Endothelial cell of umbilical vein (primary cell): Measurements from ENCODE around the gene CCDC106. TPM values are rescaled to one million over a fixed set of nuclear protein-coding genes. Genes with fewer than 3 reads are reported as not detected.

Source experiments
- BruUV-seq: library from RNA; stranded (reverse); fragments of 400-500 nt; replicated peaks from 2 replicates; lab custom pipeline; 2021; lab: Mats Ljungman, UMichigan
- CTCF ChIA-PET: fragments of 300-600, 350-600 bp; sonication (Branson Sonifier 250); formaldehyde crosslinking; loops from one replicate; lab custom pipeline; 2021; ENCODE audit warnings: antibody characterized with exemption, inconsistent platforms; lab: Charles Lee
- POLR2A ChIA-PET: fragments of 300-600, 350-600 bp; sonication (Branson Sonifier 250); formaldehyde crosslinking; loops from one replicate; lab custom pipeline; 2021; ENCODE audit warnings: antibody characterized with exemption, inconsistent platforms; lab: Charles Lee
- DNase-seq: peaks from one replicate; pipeline ENCODE4 v3.0.0-alpha.2; 2011; ENCODE audit warnings: low read depth, low spot score
- FAIRE-seq: peaks from 2 replicates; lab custom pipeline; 2011; peaks lifted over from hg19 to GRCh38; lab: Jason Lieb, UNC
- H2AFZ ChIP-seq: 2 replicates; pipeline ENCODE4 v1.6.0; 2012; ENCODE audit warnings: low read depth, low read length, control low read depth, inconsistent platforms
- H3K27ac ChIP-seq: 2 replicates; pipeline ENCODE4 v1.5.1; 2011; ENCODE audit warnings: low read depth, mild to moderate bottlenecking, control low read depth, low read length, moderate library complexity; ENCODE audit not compliant: insufficient read depth
- H3K27me3 ChIP-seq, 2 experiments: 2 replicates each; pipeline versions ENCODE4 v1.6.0 to v1.6.1; 2011; ENCODE audit warnings: low read length in 2 of 2, mixed read lengths in 1 of 2; ENCODE audit not compliant: control insufficient read depth in 2 of 2, insufficient read depth in 2 of 2
- H3K36me3 ChIP-seq, 2 experiments: 2 replicates in 1 of 2; 3 replicates in 1 of 2; pipeline ENCODE4 v1.5.1; 2011; ENCODE audit warnings: low read length in 2 of 2, mild to moderate bottlenecking in 1 of 2, moderate library complexity in 1 of 2; ENCODE audit not compliant: control insufficient read depth in 2 of 2, insufficient read depth in 2 of 2; ENCODE audit errors: extremely low read depth in 1 of 2
- H3K4me1 ChIP-seq: 3 replicates; pipeline ENCODE4 v1.5.1; 2011; ENCODE audit warnings: mild to moderate bottlenecking, low read length; ENCODE audit not compliant: control insufficient read depth, insufficient read depth; ENCODE audit errors: extremely low read depth
- H3K4me2 ChIP-seq: 2 replicates; pipeline ENCODE4 v1.6.1; 2011; ENCODE audit warnings: low read length, control low read depth, mixed read lengths; ENCODE audit not compliant: insufficient read depth
- H3K4me3 ChIP-seq, 3 experiments: fragments of 200-600 bp in 1 of 3; sonication (generic), shearing (Covaris generic) in 1 of 3; replicated peaks in 1 of 3; 2 replicates each; pipeline ENCODE4 v1.5.1; 2011 to 2016; ENCODE audit warnings: control low read depth in 3 of 3, low read length in 3 of 3, mild to moderate bottlenecking in 2 of 3, inconsistent platforms in 1 of 3, low read depth in 1 of 3, moderate library complexity in 1 of 3; ENCODE audit not compliant: insufficient read depth in 1 of 3
- H3K79me2 ChIP-seq: 2 replicates; pipeline ENCODE4 v1.6.0; 2012; ENCODE audit warnings: low read length, inconsistent platforms; ENCODE audit not compliant: control insufficient read depth, insufficient read depth
- H3K9ac ChIP-seq: replicated peaks from 2 replicates; pipeline ENCODE3; 2011; ENCODE audit warnings: low read length, control low read depth; ENCODE audit not compliant: insufficient read depth; ENCODE audit errors: extremely low read depth
- H3K9me1 ChIP-seq: replicated peaks from 3 replicates; pipeline ENCODE4 v1.6.0; 2011; ENCODE audit warnings: mild to moderate bottlenecking, low read length; ENCODE audit not compliant: control insufficient read depth, insufficient read depth; ENCODE audit errors: extremely low read depth
- H3K9me3 ChIP-seq: replicated peaks from 2 replicates; pipeline ENCODE4 v1.5.1; 2012; ENCODE audit warnings: low read length, inconsistent platforms; ENCODE audit not compliant: control insufficient read depth, insufficient read depth
- H4K20me1 ChIP-seq: replicated peaks from 2 replicates; pipeline ENCODE3; 2011; ENCODE audit warnings: mild to moderate bottlenecking, low read length; ENCODE audit not compliant: control insufficient read depth, insufficient read depth; ENCODE audit errors: extremely low read depth
- EZH2 ChIP-seq: IDR thresholded peaks from 2 replicates; pipeline ENCODE4 v1.6.1; 2012; ENCODE audit warnings: borderline replicate concordance, low read depth, mild to moderate bottlenecking, moderate library complexity, low read length, inconsistent platforms; ENCODE audit not compliant: severe bottlenecking
- FOS ChIP-seq: IDR thresholded peaks from 2 replicates; pipeline ENCODE4 v1.6.1; 2011; ENCODE audit warnings: mild to moderate bottlenecking, low read length, moderate library complexity, borderline replicate concordance; ENCODE audit not compliant: insufficient read depth
- GATA2 ChIP-seq: IDR thresholded peaks from 2 replicates; pipeline ENCODE4 v1.7.0; 2011; ENCODE audit warnings: low read depth, mild to moderate bottlenecking, moderate library complexity, mixed read lengths, low read length; ENCODE audit not compliant: insufficient read length, insufficient read depth
- JUN ChIP-seq: IDR thresholded peaks from 2 replicates; pipeline ENCODE4 v1.6.1; 2011; ENCODE audit warnings: borderline replicate concordance, low read depth; ENCODE audit not compliant: insufficient read length, insufficient read depth
- MYC ChIP-seq: IDR thresholded peaks from one replicate; pipeline ENCODE4 v1.6.1; 2011; ENCODE audit warnings: mild to moderate bottlenecking, low read depth, low read length
- POLR2A ChIP-seq: IDR thresholded peaks from 2 replicates; pipeline ENCODE4 v1.6.1; 2012; ENCODE audit warnings: low read depth, mild to moderate bottlenecking, control low read depth, low read length
- POLR2AphosphoS5 ChIP-seq: IDR thresholded peaks from 2 replicates; pipeline ENCODE4 v1.6.1; 2012; ENCODE audit warnings: low read depth, mild to moderate bottlenecking, control low read depth, low read length, moderate library complexity; ENCODE audit not compliant: insufficient read depth
- dilution Hi-C: fragments of 300-500 bp; cut with MboI; formaldehyde crosslinking; loops from one replicate; pipeline ENCODE4 v1.15.0; 2019; ENCODE audit warnings: low sequenced_read_pairs; ENCODE audit not compliant: extremely low pct_ligation_motif_present
- intact Hi-C: fragments of 100-400 bp; cut with micrococcal nuclease; formaldehyde crosslinking; loops from one replicate; pipeline ENCODE4 v1.10.0; 2022
- polyA plus RNA-seq, 4 experiments: library from polyadenylated mRNA; depleted of rRNA in 3 of 4; stranded (reverse) in 3 of 4; unstranded in 1 of 4; fragments of >200 nt; gene quantifications; 2 replicates each; pipeline versions ENCODE4 v1.2.1 to v1.2.3, GENCODE V29; 2011 to 2012; ENCODE audit warnings: missing spikeins in 1 of 4
- total RNA-seq: library from RNA; stranded (reverse); gene quantifications from 2 replicates; pipeline ENCODE4 v1.2.3, GENCODE V29; 2021
- TF ChIP-seq, protein P1 (sequence below): IDR thresholded peaks from 2 replicates; pipeline ENCODE4 v1.6.1; 2011; ENCODE audit not compliant: insufficient read depth, insufficient read length
- TF ChIP-seq, protein P2 (sequence below), 2 donors: IDR thresholded peaks; 1 replicate in 1 of 2; 2 replicates in 1 of 2; pipeline ENCODE4 v1.5.1; 2011; ENCODE audit warnings: low read length in 2 of 2, mild to moderate bottlenecking in 2 of 2, moderate library complexity in 2 of 2, control low read depth in 1 of 2, inconsistent platforms in 1 of 2, low read depth in 1 of 2; ENCODE audit not compliant: insufficient read depth in 1 of 2; ENCODE audit errors: extremely low read depth in 1 of 2

Gene CCDC106
- total and polyA plus RNA-seq, 2 donors (not counting 3 experiments of a cell fraction or from before 2014, with no cell fraction given): 11.8 to 12.0 TPM

GRCh38 chr19:55620410-55621204, 27.4 kb upstream of the CCDC106 start:
- peaks cover 8% of the 10 kb centered on the region for H3K4me1 ChIP-seq
- no peak overlapping the region for H3K4me2 ChIP-seq
- no peak for DNase-seq
- no peak for FAIRE-seq
- no peaks in the 10 kb centered on the region for H3K9me3 ChIP-seq
- peaks cover 0 to 12% of the 10 kb centered on the region in 2 experiments for H3K36me3 ChIP-seq
- intact Hi-C loops: no loop called here
- H3K9ac ChIP-seq: no peak overlapping the region
- no peak overlapping the region for H3K27ac ChIP-seq
- no peak overlapping the region for H2AFZ ChIP-seq
- no peak overlapping the region for H3K4me3 ChIP-seq
- no peaks in the 10 kb centered on the region for H3K79me2 ChIP-seq
- POLR2A ChIA-PET: no interaction called here
- no peaks in the 10 kb centered on the region for H4K20me1 ChIP-seq
- CTCF ChIA-PET: interaction anchor here (1.2 to 1.4 kb wide), 2 partner anchors 11 to 12 kb away, joined by 3 read pairs; no protein-coding TSS in a partner anchor
- dilution Hi-C loops: no loop called here
- no peaks in the 10 kb centered on the region for H3K9me1 ChIP-seq
- no peaks in the 10 kb centered on the region for H3K27me3 ChIP-seq
- BruUV-seq: no TSS peak
- TF ChIP-seq EZH2 (no peak), GATA2 (no peak), POLR2A (no peak), POLR2AphosphoS5 (no peak), JUN (no peak), MYC (no peak), FOS (no peak)
- TF ChIP-seq, protein P1, sequence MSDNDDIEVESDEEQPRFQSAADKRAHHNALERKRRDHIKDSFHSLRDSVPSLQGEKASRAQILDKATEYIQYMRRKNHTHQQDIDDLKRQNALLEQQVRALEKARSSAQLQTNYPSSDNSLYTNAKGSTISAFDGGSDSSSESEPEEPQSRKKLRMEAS: no peak
- TF ChIP-seq, protein P2, sequence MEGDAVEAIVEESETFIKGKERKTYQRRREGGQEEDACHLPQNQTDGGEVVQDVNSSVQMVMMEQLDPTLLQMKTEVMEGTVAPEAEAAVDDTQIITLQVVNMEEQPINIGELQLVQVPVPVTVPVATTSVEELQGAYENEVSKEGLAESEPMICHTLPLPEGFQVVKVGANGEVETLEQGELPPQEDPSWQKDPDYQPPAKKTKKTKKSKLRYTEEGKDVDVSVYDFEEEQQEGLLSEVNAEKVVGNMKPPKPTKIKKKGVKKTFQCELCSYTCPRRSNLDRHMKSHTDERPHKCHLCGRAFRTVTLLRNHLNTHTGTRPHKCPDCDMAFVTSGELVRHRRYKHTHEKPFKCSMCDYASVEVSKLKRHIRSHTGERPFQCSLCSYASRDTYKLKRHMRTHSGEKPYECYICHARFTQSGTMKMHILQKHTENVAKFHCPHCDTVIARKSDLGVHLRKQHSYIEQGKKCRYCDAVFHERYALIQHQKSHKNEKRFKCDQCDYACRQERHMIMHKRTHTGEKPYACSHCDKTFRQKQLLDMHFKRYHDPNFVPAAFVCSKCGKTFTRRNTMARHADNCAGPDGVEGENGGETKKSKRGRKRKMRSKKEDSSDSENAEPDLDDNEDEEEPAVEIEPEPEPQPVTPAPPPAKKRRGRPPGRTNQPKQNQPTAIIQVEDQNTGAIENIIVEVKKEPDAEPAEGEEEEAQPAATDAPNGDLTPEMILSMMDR (IDR thresholded peaks at IDR 0.05; ENCODE audit: extremely low read depth in 1 of 2, insufficient read depth in 1 of 2, low read depth in 1 of 2, low read length in 2 of 2): no peak
